ENCODE data around the gene BOLL. TPM values are rescaled to one million over a fixed set of nuclear protein-coding genes. Genes with fewer than 3 reads are reported as not detected.
"Not testable (repeated sequence)": the region's sequence is repeated elsewhere in the genome, so short reads cannot be mapped to it uniquely, and the experiment has no call there.

BOLL gene
- total and polyA plus RNA-seq, 2 donors (not counting 1 experiment from before 2014, with no cell fraction given): not detected

DNA sequence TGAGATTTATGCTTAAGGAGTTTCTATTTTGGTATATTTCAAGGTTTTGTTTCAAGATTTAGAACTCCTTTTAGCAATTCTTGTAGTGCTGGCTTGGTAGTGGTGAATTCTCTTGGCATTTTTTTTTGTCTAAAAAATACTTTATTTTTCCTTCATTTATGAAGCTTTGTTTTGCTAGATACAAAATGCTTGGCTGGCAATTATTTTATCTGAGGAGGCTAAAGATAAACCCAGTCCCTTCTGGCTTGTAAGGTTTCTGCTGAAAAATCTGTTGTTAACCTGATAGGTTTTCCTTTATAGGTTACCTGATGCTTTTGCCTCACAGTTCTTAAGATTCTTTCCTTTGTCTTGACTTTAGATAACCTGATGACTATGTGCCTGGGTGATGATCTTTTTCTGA lies 85.4 kb downstream of the BOLL start:
- H3K4me1 ChIP-seq (ENCODE audit: control insufficient read depth in 2 of 2, insufficient read depth in 2 of 2, low read length in 2 of 2); H3K9me3 Mint-ChIP-seq (ENCODE audit: insufficient read depth); ATAC-seq (ENCODE audit: low read depth); POLR2A ChIA-PET; DNase-seq; CTCF ChIA-PET; H4K20me1 ChIP-seq (ENCODE audit: control insufficient read depth, insufficient read depth, low read length, poor library complexity, severe bottlenecking); H3K79me2 ChIP-seq (ENCODE audit: control insufficient read depth, insufficient read depth, low read length); H3K27ac ChIP-seq (ENCODE audit: low read length in 2 of 2); H3K4me2 ChIP-seq (replicated peaks; ENCODE audit: low read depth, low read length, poor library complexity, severe bottlenecking); H3K36me3 ChIP-seq (replicated peaks in 1 of 2; ENCODE audit: control extremely low read depth in 1 of 2, control insufficient read depth in 1 of 2, extremely low read depth in 1 of 2, insufficient read depth in 2 of 2, low read length in 1 of 2); H3K9ac ChIP-seq (ENCODE audit: low read length); H2AFZ ChIP-seq (ENCODE audit: insufficient read depth, low read depth, low read length, poor library complexity, severe bottlenecking); H3K4me1 Mint-ChIP-seq; H3K9me3 ChIP-seq (ENCODE audit: control extremely low read depth in 1 of 3, control insufficient read depth in 2 of 3, insufficient read depth in 1 of 3, low read length in 2 of 3); H3K4me3 ChIP-seq (ENCODE audit: control extremely low read depth in 1 of 5, extremely low read depth in 1 of 5, insufficient read depth in 1 of 5, low read depth in 2 of 5, low read length in 4 of 5); H3K27ac Mint-ChIP-seq; H3K4me3 Mint-ChIP-seq: not testable (repeated sequence)
- peaks cover 0 to 10% (median 0%) of the 10 kb centered on the region in 4 experiments for H3K27me3 ChIP-seq (replicated peaks in 1 of 4; ENCODE audit: control extremely low read depth in 1 of 4, control insufficient read depth in 3 of 4, insufficient read depth in 4 of 4, low read length in 3 of 4)
- H3K27me3 Mint-ChIP-seq: peaks cover 19% of the 10 kb centered on the region
- intact Hi-C loops (cut with micrococcal nuclease): loop anchor here (10.0 kb wide), 1 partner anchor 775 kb away; the partner anchor contains the start of gene PGAP1

DNA sequence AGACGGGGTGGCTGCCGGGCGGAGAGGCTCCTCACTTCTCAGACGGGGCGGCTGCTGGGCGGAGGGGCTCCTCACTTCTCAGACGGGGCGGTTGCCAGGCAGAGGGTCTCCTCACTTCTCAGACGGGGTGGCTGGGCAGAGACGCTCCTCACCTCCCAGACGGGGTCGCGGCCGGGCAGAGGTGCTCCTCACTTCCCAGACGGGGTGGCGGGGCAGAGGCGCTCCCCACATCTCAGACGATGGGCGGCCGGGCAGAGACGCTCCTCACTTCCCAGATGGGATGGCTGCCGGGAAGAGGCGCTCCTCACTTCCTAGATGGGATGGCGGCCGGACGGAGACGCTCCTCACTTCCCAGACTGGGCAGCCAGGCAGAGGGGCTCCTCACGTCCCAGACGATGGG lies 88.5 kb downstream of the BOLL start:
- H3K4me3 Mint-ChIP-seq; H3K27ac Mint-ChIP-seq; H3K27ac ChIP-seq (ENCODE audit: low read length in 2 of 2); ATAC-seq (ENCODE audit: low read depth); H3K4me1 ChIP-seq (ENCODE audit: control insufficient read depth in 2 of 2, insufficient read depth in 2 of 2, low read length in 2 of 2); intact Hi-C loops (cut with micrococcal nuclease); H4K20me1 ChIP-seq (ENCODE audit: control insufficient read depth, insufficient read depth, low read length, poor library complexity, severe bottlenecking); H3K9ac ChIP-seq (ENCODE audit: low read length); H3K9me3 ChIP-seq (ENCODE audit: control extremely low read depth in 1 of 3, control insufficient read depth in 2 of 3, insufficient read depth in 1 of 3, low read length in 2 of 3); H3K4me2 ChIP-seq (replicated peaks; ENCODE audit: low read depth, low read length, poor library complexity, severe bottlenecking); H3K79me2 ChIP-seq (ENCODE audit: control insufficient read depth, insufficient read depth, low read length); H3K27me3 ChIP-seq (replicated peaks in 1 of 4; ENCODE audit: control extremely low read depth in 1 of 4, control insufficient read depth in 3 of 4, insufficient read depth in 4 of 4, low read length in 3 of 4); CTCF ChIA-PET; H3K9me3 Mint-ChIP-seq (ENCODE audit: insufficient read depth); POLR2A ChIA-PET; H3K4me1 Mint-ChIP-seq; H2AFZ ChIP-seq (ENCODE audit: insufficient read depth, low read depth, low read length, poor library complexity, severe bottlenecking); H3K4me3 ChIP-seq (ENCODE audit: control extremely low read depth in 1 of 5, extremely low read depth in 1 of 5, insufficient read depth in 1 of 5, low read depth in 2 of 5, low read length in 4 of 5); H3K36me3 ChIP-seq (replicated peaks in 1 of 2; ENCODE audit: control extremely low read depth in 1 of 2, control insufficient read depth in 1 of 2, extremely low read depth in 1 of 2, insufficient read depth in 2 of 2, low read length in 1 of 2); DNase-seq: not testable (repeated sequence)
- H3K27me3 Mint-ChIP-seq: peaks cover 24% of the 10 kb centered on the region
- WGBS (ENCODE audit: insufficient coverage): 100% methylated on average over 7 of the region's 29 CpGs

DNA sequence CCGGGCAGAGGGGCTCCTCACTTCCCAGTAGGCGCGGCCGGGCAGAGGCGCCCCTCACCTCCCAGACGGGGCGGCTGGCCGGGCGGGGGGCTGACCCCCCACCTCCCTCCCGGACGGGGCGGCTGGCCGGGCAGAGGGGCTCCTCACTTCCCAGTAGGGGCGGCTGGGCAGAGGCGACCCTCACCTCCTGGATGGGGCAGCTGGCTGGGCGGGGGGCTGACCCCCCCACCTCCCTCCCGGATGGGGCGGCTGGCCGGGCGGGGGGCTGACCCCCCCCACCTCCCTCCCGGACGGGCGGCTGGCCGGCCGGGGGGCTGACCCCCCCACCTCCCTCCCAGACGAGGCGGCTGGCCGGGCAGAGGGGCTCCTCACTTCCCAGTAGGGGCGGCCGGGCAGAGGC lies 89.1 kb downstream of the BOLL start:
- H3K27ac Mint-ChIP-seq; POLR2A ChIA-PET; H3K4me1 Mint-ChIP-seq; CTCF ChIA-PET; H2AFZ ChIP-seq (ENCODE audit: insufficient read depth, low read depth, low read length, poor library complexity, severe bottlenecking); H3K4me2 ChIP-seq (replicated peaks; ENCODE audit: low read depth, low read length, poor library complexity, severe bottlenecking); H3K4me1 ChIP-seq (ENCODE audit: control insufficient read depth in 2 of 2, insufficient read depth in 2 of 2, low read length in 2 of 2); H3K9me3 ChIP-seq (ENCODE audit: control extremely low read depth in 1 of 3, control insufficient read depth in 2 of 3, insufficient read depth in 1 of 3, low read length in 2 of 3); intact Hi-C loops (cut with micrococcal nuclease); H3K79me2 ChIP-seq (ENCODE audit: control insufficient read depth, insufficient read depth, low read length); H3K9ac ChIP-seq (ENCODE audit: low read length); H3K27me3 ChIP-seq (replicated peaks in 1 of 4; ENCODE audit: control extremely low read depth in 1 of 4, control insufficient read depth in 3 of 4, insufficient read depth in 4 of 4, low read length in 3 of 4); ATAC-seq (ENCODE audit: low read depth); H3K27ac ChIP-seq (ENCODE audit: low read length in 2 of 2); H3K9me3 Mint-ChIP-seq (ENCODE audit: insufficient read depth); H3K4me3 Mint-ChIP-seq; H3K4me3 ChIP-seq (ENCODE audit: control extremely low read depth in 1 of 5, extremely low read depth in 1 of 5, insufficient read depth in 1 of 5, low read depth in 2 of 5, low read length in 4 of 5); DNase-seq; H3K36me3 ChIP-seq (replicated peaks in 1 of 2; ENCODE audit: control extremely low read depth in 1 of 2, control insufficient read depth in 1 of 2, extremely low read depth in 1 of 2, insufficient read depth in 2 of 2, low read length in 1 of 2); H4K20me1 ChIP-seq (ENCODE audit: control insufficient read depth, insufficient read depth, low read length, poor library complexity, severe bottlenecking): not testable (repeated sequence)
- H3K27me3 Mint-ChIP-seq: peaks cover 22% of the 10 kb centered on the region
- no CpG with 5 or more reads among the region's 30 CpGs for WGBS (ENCODE audit: insufficient coverage)

DNA sequence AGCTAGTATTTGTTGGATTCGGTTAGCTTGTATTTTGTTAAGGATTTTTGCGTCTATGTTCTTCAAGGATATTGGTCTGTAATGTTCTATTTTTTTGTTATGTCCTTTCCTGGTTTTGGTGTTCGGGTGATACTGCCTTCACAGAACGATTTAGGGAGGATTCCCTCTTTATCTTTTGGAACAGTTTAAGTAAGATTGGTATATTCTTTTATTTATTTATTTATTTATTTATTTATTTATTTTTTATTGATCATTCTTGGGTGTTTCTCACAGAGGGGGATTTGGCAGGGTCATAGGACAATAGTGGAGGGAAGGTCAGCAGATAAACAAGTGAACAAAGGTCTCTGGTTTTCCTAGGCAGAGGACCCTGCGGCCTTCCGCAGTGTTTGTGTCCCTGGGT lies 89.9 kb downstream of the BOLL start:
- H4K20me1 ChIP-seq (ENCODE audit: control insufficient read depth, insufficient read depth, low read length, poor library complexity, severe bottlenecking); POLR2A ChIA-PET; H3K27me3 ChIP-seq (replicated peaks in 1 of 4; ENCODE audit: control extremely low read depth in 1 of 4, control insufficient read depth in 3 of 4, insufficient read depth in 4 of 4, low read length in 3 of 4); H3K4me1 Mint-ChIP-seq; H2AFZ ChIP-seq (ENCODE audit: insufficient read depth, low read depth, low read length, poor library complexity, severe bottlenecking); CTCF ChIA-PET; H3K4me3 ChIP-seq (ENCODE audit: control extremely low read depth in 1 of 5, extremely low read depth in 1 of 5, insufficient read depth in 1 of 5, low read depth in 2 of 5, low read length in 4 of 5); H3K9me3 ChIP-seq (ENCODE audit: control extremely low read depth in 1 of 3, control insufficient read depth in 2 of 3, insufficient read depth in 1 of 3, low read length in 2 of 3); DNase-seq; ATAC-seq (ENCODE audit: low read depth); intact Hi-C loops (cut with micrococcal nuclease); H3K27ac Mint-ChIP-seq; H3K4me3 Mint-ChIP-seq; H3K27ac ChIP-seq (ENCODE audit: low read length in 2 of 2); H3K9ac ChIP-seq (ENCODE audit: low read length); H3K36me3 ChIP-seq (replicated peaks in 1 of 2; ENCODE audit: control extremely low read depth in 1 of 2, control insufficient read depth in 1 of 2, extremely low read depth in 1 of 2, insufficient read depth in 2 of 2, low read length in 1 of 2); H3K79me2 ChIP-seq (ENCODE audit: control insufficient read depth, insufficient read depth, low read length); H3K4me1 ChIP-seq (ENCODE audit: control insufficient read depth in 2 of 2, insufficient read depth in 2 of 2, low read length in 2 of 2); H3K9me3 Mint-ChIP-seq (ENCODE audit: insufficient read depth); H3K4me2 ChIP-seq (replicated peaks; ENCODE audit: low read depth, low read length, poor library complexity, severe bottlenecking): not testable (repeated sequence)
- peaks cover 16% of the 10 kb centered on the region for H3K27me3 Mint-ChIP-seq
- WGBS (ENCODE audit: insufficient coverage): 100% methylated on average over 1 of the region's 6 CpGs

All from B cell (primary cell).